Vagina (tissue), 2 donors: ENCODE results near the gene PIWIL1.

Experiments used
- POLR2A ChIP-seq, 2 donors: fragments of 450-650 bp; IDR thresholded peaks; one replicate each; pipeline ENCODE4 v1.6.1; 2017; ENCODE audit warnings: antibody characterized with exemption in 2 of 2, mild to moderate bottlenecking in 2 of 2, moderate library complexity in 2 of 2
- POLR2AphosphoS5 ChIP-seq, 2 donors: sonication (generic); formaldehyde crosslinking; IDR thresholded peaks; one replicate each; pipeline ENCODE4 v1.9.0; 2017; ENCODE audit warnings: antibody characterized with exemption in 2 of 2, mild to moderate bottlenecking in 2 of 2, low read depth in 1 of 2; ENCODE audit not compliant: insufficient read depth in 1 of 2
- TF ChIP-seq, protein P1 (sequence below), 3 experiments: fragments of 450-650 bp in 2 of 3; fragments of 200-600 bp in 1 of 3; sonication (generic) in 1 of 3; IDR thresholded peaks; one replicate each; pipeline ENCODE4 v1.5.1; 2017 to 2019; ENCODE audit warnings: antibody characterized with exemption in 3 of 3, mild to moderate bottlenecking in 2 of 3, moderate library complexity in 2 of 3

DNA sequence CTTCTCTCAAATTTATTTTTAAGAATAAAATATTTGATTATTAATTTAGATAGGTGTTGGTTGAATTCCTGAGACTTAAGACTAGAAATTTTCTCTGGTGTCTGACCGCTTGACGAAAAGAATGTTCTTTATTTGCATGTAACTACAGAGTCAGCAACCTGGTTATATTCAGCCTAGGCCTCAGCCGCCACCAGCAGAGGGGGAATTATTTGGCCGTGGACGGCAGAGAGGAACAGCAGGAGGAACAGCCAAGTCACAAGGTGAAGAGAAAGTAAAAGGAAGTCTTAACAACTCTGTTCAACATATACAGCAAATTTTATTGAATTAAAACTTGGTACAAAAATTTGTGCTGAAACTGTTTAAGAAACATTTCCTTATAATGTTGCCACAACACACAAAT lies 5.2 kb downstream of the PIWIL1 start:
- TF ChIP-seq POLR2A (IDR thresholded peaks at IDR 0.05): no peak
- TF ChIP-seq, protein P1, sequence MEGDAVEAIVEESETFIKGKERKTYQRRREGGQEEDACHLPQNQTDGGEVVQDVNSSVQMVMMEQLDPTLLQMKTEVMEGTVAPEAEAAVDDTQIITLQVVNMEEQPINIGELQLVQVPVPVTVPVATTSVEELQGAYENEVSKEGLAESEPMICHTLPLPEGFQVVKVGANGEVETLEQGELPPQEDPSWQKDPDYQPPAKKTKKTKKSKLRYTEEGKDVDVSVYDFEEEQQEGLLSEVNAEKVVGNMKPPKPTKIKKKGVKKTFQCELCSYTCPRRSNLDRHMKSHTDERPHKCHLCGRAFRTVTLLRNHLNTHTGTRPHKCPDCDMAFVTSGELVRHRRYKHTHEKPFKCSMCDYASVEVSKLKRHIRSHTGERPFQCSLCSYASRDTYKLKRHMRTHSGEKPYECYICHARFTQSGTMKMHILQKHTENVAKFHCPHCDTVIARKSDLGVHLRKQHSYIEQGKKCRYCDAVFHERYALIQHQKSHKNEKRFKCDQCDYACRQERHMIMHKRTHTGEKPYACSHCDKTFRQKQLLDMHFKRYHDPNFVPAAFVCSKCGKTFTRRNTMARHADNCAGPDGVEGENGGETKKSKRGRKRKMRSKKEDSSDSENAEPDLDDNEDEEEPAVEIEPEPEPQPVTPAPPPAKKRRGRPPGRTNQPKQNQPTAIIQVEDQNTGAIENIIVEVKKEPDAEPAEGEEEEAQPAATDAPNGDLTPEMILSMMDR (IDR thresholded peaks at IDR 0.05): no peak
- TF ChIP-seq POLR2AphosphoS5 (IDR thresholded peaks at IDR 0.05; ENCODE audit: insufficient read depth in 1 of 2, low read depth in 1 of 2): no peak
